IPS DF 19.7 (cell line): Measurements from ENCODE around the gene GATAD1.
"Not testable (repeated sequence)": the region's sequence is repeated elsewhere in the genome, so short reads cannot be mapped to it uniquely, and the experiment has no call there.

ENCODE experiments used
- DNase-seq: peaks from one replicate; pipeline ENCODE4 v3.0.0-alpha.2; 2013; ENCODE audit warnings: low read depth, low spot score

The GATAD1 gene, protein sequence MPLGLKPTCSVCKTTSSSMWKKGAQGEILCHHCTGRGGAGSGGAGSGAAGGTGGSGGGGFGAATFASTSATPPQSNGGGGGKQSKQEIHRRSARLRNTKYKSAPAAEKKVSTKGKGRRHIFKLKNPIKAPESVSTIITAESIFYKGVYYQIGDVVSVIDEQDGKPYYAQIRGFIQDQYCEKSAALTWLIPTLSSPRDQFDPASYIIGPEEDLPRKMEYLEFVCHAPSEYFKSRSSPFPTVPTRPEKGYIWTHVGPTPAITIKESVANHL

DNA sequence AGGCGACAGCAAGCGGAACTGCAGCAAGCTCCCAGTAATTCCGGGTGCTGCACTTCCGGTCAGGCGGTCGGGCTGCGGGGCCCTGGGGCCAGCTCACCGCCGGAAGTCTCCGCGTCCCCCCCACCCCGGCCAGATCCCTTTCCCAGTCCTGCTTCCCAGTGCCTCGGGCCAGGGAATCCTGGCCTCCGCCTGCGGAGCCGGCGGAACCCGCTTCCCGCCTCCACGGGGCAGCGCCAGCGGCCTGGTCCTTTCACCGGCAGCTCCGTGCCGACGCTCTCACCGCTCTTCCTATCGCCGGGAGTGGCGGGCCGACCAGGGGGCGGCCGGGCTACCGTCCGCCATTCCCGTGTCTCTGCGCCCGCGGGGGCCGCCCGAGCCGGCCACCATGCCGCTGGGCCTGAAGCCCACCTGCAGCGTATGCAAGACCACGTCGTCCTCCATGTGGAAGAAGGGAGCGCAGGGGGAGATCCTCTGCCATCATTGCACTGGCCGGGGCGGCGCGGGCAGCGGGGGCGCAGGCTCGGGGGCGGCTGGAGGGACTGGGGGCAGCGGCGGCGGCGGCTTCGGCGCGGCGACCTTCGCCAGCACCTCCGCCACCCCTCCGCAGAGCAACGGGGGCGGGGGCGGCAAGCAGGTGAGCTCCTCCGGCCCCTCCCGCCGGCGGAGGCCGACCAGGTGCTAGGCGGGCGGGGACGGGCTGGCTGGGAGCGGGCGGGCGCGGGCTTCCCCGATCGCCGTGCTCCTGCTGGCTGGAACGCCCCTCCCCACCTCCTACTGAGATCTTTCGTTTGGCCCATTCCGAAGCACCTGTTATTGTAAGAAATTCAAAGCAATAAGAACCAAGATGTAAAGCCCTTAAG lies at the start of gene GATAD1:
Gene GATAD1, plus strand, starts transcription at position 138 of the 860 bp plus-strand sequence. Its CDS starts 248 bp downstream, at position 386.
- DNase-seq, result no peak

- no peak for DNase-seq
These were observed 49.7 kb upstream of the GATAD1 start for GRCh38 chr7:92397542-92397941.

DNA sequence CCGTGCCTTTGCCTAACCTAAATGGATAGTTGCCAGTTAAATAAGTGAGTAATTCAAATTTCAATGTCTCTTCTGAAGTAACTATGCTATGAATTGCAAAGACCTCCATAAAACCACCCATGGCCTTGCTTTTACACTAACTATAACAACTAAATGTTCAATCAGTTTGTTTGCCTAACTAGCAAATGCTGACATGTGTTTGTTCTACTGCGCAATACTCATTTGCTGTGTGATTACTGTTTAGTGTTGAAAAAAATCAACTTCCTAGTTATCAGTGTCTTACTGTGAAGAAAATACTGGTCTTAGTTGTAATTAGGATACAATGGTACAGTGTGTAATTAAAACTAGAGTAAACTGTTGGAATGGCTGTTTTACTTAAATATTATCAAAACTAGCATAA lies 47.3 kb upstream of the GATAD1 start:
- no peak for DNase-seq

DNA sequence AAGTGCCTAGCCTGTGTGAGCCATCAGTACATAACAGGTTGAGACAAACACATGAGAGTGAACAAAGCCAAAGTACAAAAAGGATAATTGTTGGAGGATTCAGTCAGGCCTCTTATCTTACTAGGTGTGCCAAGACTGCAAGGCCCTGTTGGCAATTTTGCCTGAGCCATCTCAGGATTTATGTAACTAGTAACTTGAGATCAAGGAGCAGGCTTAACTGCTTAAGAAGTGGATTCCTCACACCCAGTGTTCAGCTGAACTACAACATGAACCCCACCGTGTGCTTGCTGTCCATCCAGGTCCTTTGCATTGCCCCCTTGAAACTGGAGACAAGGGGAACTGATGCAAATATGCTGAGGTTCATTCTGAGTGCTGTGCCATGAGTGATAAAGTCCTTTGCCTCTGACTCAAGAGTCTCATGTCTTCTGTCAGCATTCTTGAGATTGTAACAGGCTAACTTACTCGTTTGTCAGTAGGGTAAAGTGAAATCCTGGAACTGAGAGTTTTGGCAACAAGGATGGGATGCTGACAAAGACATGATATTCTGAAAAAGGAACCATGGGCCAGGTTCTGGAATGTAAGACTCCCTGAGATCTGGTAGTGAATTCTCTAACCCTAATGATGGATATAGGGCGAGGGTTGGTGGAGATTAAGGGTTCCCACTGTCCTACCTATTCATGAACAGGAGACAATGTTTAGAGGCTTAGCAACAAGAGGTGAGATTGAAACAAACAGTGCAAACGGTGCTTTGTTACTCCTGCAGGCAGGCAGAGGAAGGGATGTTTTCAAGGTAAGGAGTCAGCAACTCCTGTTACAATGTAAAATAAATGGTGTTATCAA lies 44.1 kb upstream of the GATAD1 start:
- DNase-seq, result no peak

DNA sequence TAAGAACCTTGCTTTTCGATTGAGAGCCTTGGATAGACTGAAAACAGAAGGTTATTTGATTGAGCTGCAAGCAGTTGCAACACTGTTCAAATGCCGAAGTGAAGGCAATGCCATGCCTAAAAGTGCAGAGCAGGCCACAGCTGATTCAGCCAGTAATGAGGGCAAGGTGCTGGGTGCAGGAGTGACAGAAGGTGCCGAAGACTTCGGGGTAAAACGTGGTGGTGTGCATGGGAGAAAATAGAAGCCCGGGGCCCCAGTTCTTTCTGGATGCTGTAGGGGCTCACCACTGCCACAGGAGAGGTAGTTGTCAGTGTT lies 43.6 kb upstream of the GATAD1 start:
- no peak for DNase-seq

- DNase-seq, result no peak
These were observed 43.1 kb upstream of the GATAD1 start for GRCh38 chr7:92404170-92404614.

GRCh38 chr7:92409357-92409756 lies 37.9 kb upstream of the GATAD1 start:
- no peak for DNase-seq

DNA sequence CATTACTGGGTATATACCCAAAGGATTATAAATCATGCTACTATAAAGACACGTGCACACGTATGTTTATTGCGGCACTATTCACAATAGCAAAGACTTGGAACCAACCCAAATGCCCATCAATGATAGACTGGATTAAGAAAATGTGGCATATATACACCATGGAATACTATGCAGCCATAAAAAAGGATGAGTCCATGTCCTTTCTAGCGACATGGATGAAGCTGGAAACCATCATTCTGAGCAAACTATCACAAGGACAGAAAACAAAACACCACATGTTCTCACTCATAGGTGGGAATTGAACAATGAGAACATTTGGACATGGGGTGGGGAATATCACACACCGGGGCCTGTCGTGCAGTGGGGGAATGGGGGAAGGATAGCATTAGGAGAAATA lies 37.1 kb upstream of the GATAD1 start:
- not testable (repeated sequence) for DNase-seq

GRCh38 chr7:92412745-92413144 lies 34.5 kb upstream of the GATAD1 start:
- no peak for DNase-seq

- DNase-seq, result no peak
These were observed 33.7 kb upstream of the GATAD1 start for GRCh38 chr7:92413550-92413949.

DNA sequence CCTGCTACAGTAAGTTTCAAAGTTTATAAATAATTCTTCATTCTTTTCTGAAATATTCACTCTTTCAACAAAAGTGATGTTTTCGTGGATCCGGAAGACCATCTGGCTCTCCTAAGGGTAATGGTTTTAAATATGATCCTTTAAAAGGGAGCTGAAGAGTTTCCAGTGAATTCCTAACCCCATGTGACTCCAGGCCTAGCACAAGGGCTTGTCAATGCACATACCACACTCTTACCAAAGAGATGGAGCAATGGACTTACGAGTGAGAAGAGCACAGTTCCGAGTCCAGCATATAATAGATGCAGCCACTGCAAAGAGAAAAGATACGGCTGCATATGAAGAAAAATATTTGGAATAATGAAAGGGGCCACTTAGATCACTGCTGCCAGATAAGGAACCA lies 32.1 kb upstream of the GATAD1 start:
- DNase-seq, result no peak

GRCh38 chr7:92417913-92418312 lies 29.4 kb upstream of the GATAD1 start:
- DNase-seq, result no peak

- no peak for DNase-seq
These were observed 25.4 kb upstream of the GATAD1 start for GRCh38 chr7:92421676-92422435.

GRCh38 chr7:92422926-92423325 lies 24.4 kb upstream of the GATAD1 start:
- no peak for DNase-seq

GRCh38 chr7:92423710-92424131 lies 23.6 kb upstream of the GATAD1 start:
- DNase-seq, result no peak

- no peak for DNase-seq
These were observed 21.9 kb upstream of the GATAD1 start for GRCh38 chr7:92425311-92425947.

DNA sequence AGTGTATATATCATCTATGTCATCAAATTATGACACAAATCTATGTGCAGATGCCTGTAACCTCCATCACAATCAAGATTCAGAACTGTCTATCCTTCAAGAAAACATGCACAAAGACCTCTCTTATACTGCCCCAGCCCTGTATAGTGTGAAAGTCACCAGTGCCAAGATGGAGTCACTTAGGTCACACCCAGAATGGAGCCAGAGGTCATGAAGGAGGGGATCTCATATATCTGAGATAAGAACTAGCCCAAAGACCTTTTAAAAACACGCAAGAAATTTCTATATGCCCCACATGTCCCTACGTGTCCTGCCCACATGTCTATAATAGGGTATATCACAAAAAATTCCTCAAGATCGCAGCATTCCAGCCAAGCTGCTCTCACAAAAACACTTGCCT lies 20.1 kb upstream of the GATAD1 start:
- no peak for DNase-seq

GRCh38 chr7:92432299-92432946 lies 14.9 kb upstream of the GATAD1 start:
- DNase-seq, result no peak

- no peak for DNase-seq
These were observed 14.3 kb upstream of the GATAD1 start for GRCh38 chr7:92433019-92433418.

DNA sequence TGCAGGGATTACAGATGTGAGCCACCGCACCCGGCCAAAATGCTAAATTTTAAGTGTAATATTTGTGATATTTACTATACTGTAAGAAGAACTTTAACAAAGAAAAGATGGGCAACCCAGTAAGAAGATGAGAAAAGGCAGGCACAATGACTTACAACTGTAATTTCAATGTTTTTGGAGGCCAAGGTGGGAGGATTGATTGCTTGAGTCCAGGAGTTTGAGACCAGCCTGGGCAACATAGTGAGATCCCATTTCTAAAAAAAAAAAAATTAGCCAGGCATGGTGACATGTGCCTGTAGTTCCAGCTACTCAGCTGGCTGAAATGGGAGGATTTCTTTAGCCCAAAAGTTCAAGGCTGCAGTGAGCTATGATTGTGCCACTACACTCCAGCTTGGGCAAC lies 11.7 kb upstream of the GATAD1 start:
- DNase-seq, result no peak
